NT2/D1 (cell line): ENCODE results near the gene SCTR.

Experiments used
- DNase-seq: peaks from one replicate; pipeline ENCODE4 v3.0.0-alpha.2; 2011; ENCODE audit warnings: low read depth, low spot score
- H3K27me3 ChIP-seq: 2 replicates; pipeline ENCODE4 v1.6.0; 2011; ENCODE audit warnings: mild to moderate bottlenecking; ENCODE audit not compliant: insufficient read length, insufficient read depth
- H3K36me3 ChIP-seq: 2 replicates; pipeline ENCODE4 v1.6.1; 2011; ENCODE audit warnings: mild to moderate bottlenecking, low read length, mixed read lengths; ENCODE audit not compliant: insufficient read depth, insufficient read length
- H3K4me1 ChIP-seq: 2 replicates; pipeline ENCODE4 v1.5.1; 2011; ENCODE audit not compliant: insufficient read depth, insufficient read length
- H3K4me3 ChIP-seq: 2 replicates; pipeline ENCODE4 v1.5.1; 2011; ENCODE audit warnings: low read depth; ENCODE audit not compliant: insufficient read length
- H3K9ac ChIP-seq: 2 replicates; pipeline ENCODE4 v1.6.0; 2011; ENCODE audit warnings: low read depth; ENCODE audit not compliant: insufficient read length
- H3K9me3 ChIP-seq: 2 replicates; pipeline ENCODE4 v1.5.1; 2011; ENCODE audit warnings: mild to moderate bottlenecking, low read length; ENCODE audit not compliant: insufficient read depth
- SUZ12 ChIP-seq: IDR thresholded peaks from 2 replicates; pipeline ENCODE4 v1.6.1; 2011; ENCODE audit not compliant: insufficient read length, insufficient read depth; ENCODE audit errors: extremely low read depth
- YY1 ChIP-seq: IDR thresholded peaks from 2 replicates; pipeline ENCODE4 v1.6.1; 2011; ENCODE audit not compliant: insufficient read length, insufficient read depth
- ZNF274 ChIP-seq: IDR thresholded peaks from 2 replicates; pipeline ENCODE4 v1.6.1; 2011; ENCODE audit warnings: mild to moderate bottlenecking, low read depth, low read length

SCTR gene

DNA sequence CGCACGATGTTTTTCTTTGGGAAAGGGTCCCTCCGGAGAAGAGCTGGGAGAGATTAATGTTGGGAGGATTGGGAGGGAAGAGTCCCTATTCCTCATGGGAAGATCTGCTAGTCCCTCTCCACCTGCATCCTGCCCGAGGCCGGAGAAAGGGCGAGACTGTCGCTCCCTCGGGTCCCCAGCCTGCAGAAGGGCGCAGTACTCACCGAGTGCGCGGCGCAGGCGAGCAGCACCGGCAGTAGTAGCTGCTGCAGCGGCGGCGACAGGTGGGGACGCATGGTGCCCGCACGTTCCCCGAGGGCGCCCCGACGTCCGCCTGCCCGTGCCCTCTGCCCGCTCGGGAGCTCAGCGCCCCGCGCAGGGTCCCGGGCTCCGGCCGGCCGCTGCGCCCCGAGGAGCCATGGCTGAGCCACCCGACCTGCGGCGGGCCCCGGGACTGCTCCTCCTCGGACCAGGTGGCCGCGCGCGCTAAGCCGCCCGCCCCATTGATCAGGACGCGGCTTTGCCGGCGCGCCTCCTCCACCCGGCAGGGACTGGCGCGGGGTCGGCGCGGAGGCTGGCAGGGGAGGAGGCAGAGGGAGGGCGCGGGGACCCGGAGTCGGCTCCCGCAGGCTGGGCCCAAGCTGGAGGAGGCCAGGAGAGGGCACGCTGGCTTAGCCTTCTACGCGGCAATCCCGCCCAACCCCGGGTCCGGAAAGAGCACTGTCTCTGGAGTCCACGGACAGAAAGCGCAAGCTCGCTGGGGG, at the start of gene SCTR:
Gene SCTR, minus strand, starts transcription at position 532 of the 743 bp plus-strand sequence. Its CDS starts 257 bp downstream, at position 275.
- peaks cover 61% of the 10 kb centered on the region for H3K27me3 ChIP-seq
- H3K36me3 ChIP-seq = no peaks in the 10 kb centered on the region
- peak; percentile 84 for TF ChIP-seq SUZ12
- TF ChIP-seq YY1 = no peak
- H3K9me3 ChIP-seq = no peaks in the 10 kb centered on the region
- H3K4me1 ChIP-seq = no peaks in the 10 kb centered on the region
- H3K4me3 ChIP-seq = peak within 1 kb of the TSS; percentile 52
- no peak for DNase-seq
- peak within 1 kb of the TSS; percentile 68 for H3K9ac ChIP-seq

- H3K9ac ChIP-seq = no peak overlapping the region
- no peaks in the 10 kb centered on the region for H3K27me3 ChIP-seq
- no peaks in the 10 kb centered on the region for H3K36me3 ChIP-seq
- H3K4me1 ChIP-seq = no peaks in the 10 kb centered on the region
- no peaks in the 10 kb centered on the region for H3K9me3 ChIP-seq
- no peak for DNase-seq
- H3K4me3 ChIP-seq = no peak overlapping the region
- no peak for TF ChIP-seq SUZ12
- TF ChIP-seq ZNF274 = no peak
- TF ChIP-seq YY1 = no peak
Observed at GRCh38 chr2:119567292-119567691, 43.0 kb upstream of the SCTR start.

- no peak overlapping the region for H3K4me3 ChIP-seq
Observed at GRCh38 chr2:119565481-119565880, 41.2 kb upstream of the SCTR start.

DNA sequence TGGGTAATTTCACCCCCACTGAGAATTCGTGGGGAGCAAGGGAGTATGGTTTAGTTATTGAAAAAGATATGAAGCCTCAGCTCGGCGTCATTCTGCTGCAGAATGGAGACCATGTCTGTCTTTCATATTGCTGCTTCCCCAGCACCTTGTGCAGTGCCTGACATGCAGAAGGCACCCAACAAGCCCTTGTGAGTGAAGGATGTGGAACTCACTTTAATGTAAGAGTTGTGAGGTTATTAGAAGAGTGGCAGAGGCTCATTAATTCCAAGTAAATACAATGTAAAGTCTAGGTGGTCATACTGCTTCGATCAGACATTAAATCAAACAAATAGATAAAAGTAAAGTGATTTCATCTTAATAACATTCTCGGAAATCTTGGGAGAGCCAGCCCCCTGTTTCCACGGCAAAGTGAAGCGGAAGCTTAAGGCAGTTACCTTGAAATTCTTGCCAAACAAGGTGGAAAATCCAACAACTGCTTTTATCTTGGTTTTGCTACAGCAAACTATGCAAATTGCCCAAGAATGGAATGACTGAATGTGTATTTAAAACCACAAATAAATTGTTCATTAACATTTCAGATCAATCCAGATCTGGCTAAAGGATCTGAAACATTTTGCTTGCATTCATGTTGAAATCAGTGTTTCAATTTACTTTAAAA, 29.5 kb upstream of the SCTR start:
- H3K36me3 ChIP-seq = no peaks in the 10 kb centered on the region
- H3K4me1 ChIP-seq = no peaks in the 10 kb centered on the region
- no peak overlapping the region for H3K4me3 ChIP-seq
- no peaks in the 10 kb centered on the region for H3K9me3 ChIP-seq
- H3K9ac ChIP-seq = no peak overlapping the region
- TF ChIP-seq SUZ12 = no peak
- no peak for TF ChIP-seq ZNF274
- no peak for DNase-seq
- no peaks in the 10 kb centered on the region for H3K27me3 ChIP-seq

More at GRCh38 chr2:119565481-119565880, 41.2 kb upstream of the SCTR start:
- DNase-seq = no peak
- Histone ChIP-seq H3K4me1 (no peaks in the 10 kb centered on the region), H3K9me3 (no peaks in the 10 kb centered on the region), H3K27me3 (no peaks in the 10 kb centered on the region), H3K9ac (no peak overlapping the region), H3K36me3 (no peaks in the 10 kb centered on the region)
- TF ChIP-seq SUZ12 (no peak), ZNF274 (no peak), YY1 (no peak)

DNA sequence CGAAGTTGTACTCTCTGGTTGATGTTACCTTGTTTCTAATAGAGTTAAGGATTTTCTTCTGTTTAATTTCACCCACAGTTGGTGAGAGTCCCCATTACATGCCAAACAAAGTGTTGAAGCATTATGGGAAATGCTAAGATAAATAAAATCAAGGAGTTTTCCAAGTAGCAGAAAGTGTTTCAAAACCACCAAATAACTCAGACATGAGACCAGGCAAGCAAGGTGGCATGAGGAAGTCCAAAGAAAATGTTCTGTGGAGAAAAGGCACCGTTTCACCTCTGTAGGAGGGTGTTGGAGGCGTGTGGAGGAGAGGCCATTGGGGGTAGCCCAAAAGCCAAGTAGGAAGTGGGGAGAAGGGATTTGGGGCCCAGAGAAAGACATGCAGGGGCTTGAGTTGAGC, 28.6 kb upstream of the SCTR start:
- Histone ChIP-seq H3K4me3 (no peak overlapping the region), H3K4me1 (no peaks in the 10 kb centered on the region), H3K36me3 (no peaks in the 10 kb centered on the region), H3K9ac (no peak overlapping the region), H3K9me3 (no peaks in the 10 kb centered on the region), H3K27me3 (no peaks in the 10 kb centered on the region)
- TF ChIP-seq ZNF274 (no peak), YY1 (no peak), SUZ12 (no peak)
- no peak for DNase-seq

DNA sequence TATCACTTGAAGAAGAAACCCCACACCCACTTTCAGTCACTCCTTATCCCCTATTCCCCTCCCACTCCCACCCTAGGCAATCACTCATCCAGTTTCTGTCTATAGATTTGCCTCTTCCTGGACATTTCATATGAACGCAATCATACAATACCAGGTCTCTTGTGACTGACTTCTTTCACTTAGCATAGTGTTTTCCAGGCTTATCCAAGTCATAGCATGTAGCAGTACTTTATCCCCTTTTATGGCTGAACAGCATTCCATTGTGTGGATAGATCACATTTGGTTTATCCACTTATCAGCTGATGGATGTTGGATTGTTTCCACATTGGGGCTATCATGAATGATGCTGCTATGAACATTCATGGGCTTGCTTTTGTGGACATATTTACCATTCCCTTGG, 26.6 kb upstream of the SCTR start:
- Histone ChIP-seq H3K4me3 (no peak overlapping the region), H3K4me1 (no peaks in the 10 kb centered on the region), H3K9ac (no peak overlapping the region)

GRCh38 chr2:119550346-119550745, 26.1 kb upstream of the SCTR start:
- TF ChIP-seq SUZ12 (no peak), YY1 (no peak), ZNF274 (no peak)
- no peak overlapping the region for H3K4me3 ChIP-seq

More for the DNA sequence above, 26.6 kb upstream of the SCTR start:
- Histone ChIP-seq H3K9me3 (no peaks in the 10 kb centered on the region), H3K27me3 (peaks cover 2% of the 10 kb centered on the region), H3K36me3 (no peaks in the 10 kb centered on the region)
- TF ChIP-seq ZNF274 (no peak), SUZ12 (no peak), YY1 (no peak)
- no peak for DNase-seq

More at GRCh38 chr2:119550346-119550745, 26.1 kb upstream of the SCTR start:
- Histone ChIP-seq H3K9me3 (no peaks in the 10 kb centered on the region), H3K36me3 (no peaks in the 10 kb centered on the region), H3K9ac (no peak overlapping the region), H3K4me1 (no peaks in the 10 kb centered on the region), H3K27me3 (peaks cover 4% of the 10 kb centered on the region)
- no peak for DNase-seq
